Psoas muscle (tissue), 8 donors: Measurements from ENCODE around the gene ELOVL7. TPM values are rescaled to one million over a fixed set of nuclear protein-coding genes. Genes with fewer than 3 reads are reported as not detected.
"Not testable (repeated sequence)": the region's sequence is repeated elsewhere in the genome, so short reads cannot be mapped to it uniquely, and the experiment has no call there.

Experiments used
- ATAC-seq, 4 donors: fragments of 200-7000 bp; cut with Tn5 transposase; one replicate each; pipeline ENCODE4 v1.9.1; 2020; ENCODE audit warnings: moderate library complexity in 3 of 4, mild to moderate bottlenecking in 2 of 4
- DNase-seq, 2 donors: peaks; one replicate each; pipeline ENCODE4 v3.0.0-alpha.2; 2020
- H3K27ac ChIP-seq: fragments of 200-600 bp; one replicate; pipeline ENCODE4 v1.8.0; 2022
- H3K27me3 ChIP-seq, 3 donors: fragments of 200-600 bp in 1 of 3; one replicate each; pipeline versions ENCODE4 v1.6.1 to v1.8.0; 2013 to 2022; ENCODE audit warnings: low read length in 2 of 3, mild to moderate bottlenecking in 2 of 3, moderate library complexity in 1 of 3; ENCODE audit not compliant: insufficient read depth in 3 of 3
- H3K36me3 ChIP-seq, 2 donors: fragments of 200-600 bp in 1 of 2; one replicate each; pipeline versions ENCODE4 v1.6.1 to v1.8.0; 2013 to 2022; ENCODE audit warnings: low read depth in 1 of 2, mild to moderate bottlenecking in 1 of 2, moderate library complexity in 1 of 2; ENCODE audit not compliant: insufficient read depth in 1 of 2
- H3K4me1 ChIP-seq: fragments of 200-600 bp; one replicate; pipeline ENCODE4 v1.8.0; 2022
- H3K4me3 ChIP-seq: fragments of 200-600 bp; one replicate; pipeline ENCODE4 v1.8.0; 2022; ENCODE audit warnings: mild to moderate bottlenecking
- H3K9me3 ChIP-seq: fragments of 200-600 bp; one replicate; pipeline ENCODE4 v1.8.0; 2022
- CTCF ChIP-seq: fragments of 200-600 bp; IDR thresholded peaks from one replicate; pipeline ENCODE4 v1.8.0; 2022; ENCODE audit warnings: antibody characterized with exemption
- WGBS, 3 donors: extraction: QIAGEN DNeasy Blood & Tissue Kit; methylation state at CpG; one replicate each; pipeline versions ENCODE4 v1.1.6 to v1.1.7; 2013; 5-methylcytosine and 5-hydroxymethylcytosine counted together
- intact Hi-C, 2 donors: fragments of 100-400 bp; cut with DNase I; formaldehyde crosslinking; loops; one replicate each; pipeline versions ENCODE4 v1.11.0 to v1.14.2; 2022
- polyA plus RNA-seq, 3 donors: library from polyadenylated mRNA; stranded (reverse); fragments of 200-250 nt; gene quantifications; one replicate each; pipeline ENCODE4 v1.2.3, GENCODE V29; 2013
- total RNA-seq, 4 donors: library from RNA; stranded (reverse); fragmentation: NEBNext Ultra II Directional in 2 of 4; extraction: Animal tissue kit (Norgen Biotek cat#: 25700) in 2 of 4; gene quantifications; one replicate each; pipeline versions ENCODE4 v1.2.1 to v1.2.4, GENCODE V29; 2021 to 2023
- donor health status: healthy with polysubstance abuse.
- donor health status: DM: no; HTN: no; CAD: no; lungs with moderate emphysema.
- donor health status: Bipolar disorder and iron deficiency.
- donor health status: healthy.
- donor health status: DM: yes; HTN: yes; CAD: no.
- donor health status: DM: no; HTN: no; CAD: no.
- donor health status: DM: no; HTN: no; CAD: no.
- donor health status: DM: yes; HTN: yes; CAD: no.

Gene ELOVL7
- total and polyA plus RNA-seq, 7 donors = 0.10 to 0.79 (median 0.21) TPM

GRCh38 chr5:60822285-60822556, 21.8 kb downstream of the ELOVL7 start:
- 85 to 90% (median 88%) methylated on average over 2 of the region's 2 CpGs for WGBS, 3 donors
- Histone ChIP-seq H3K4me3 (no peak overlapping the region), H3K36me3 (no peaks in the 10 kb centered on the region), H3K27ac (no peak overlapping the region), H3K27me3 (no peaks in the 10 kb centered on the region), H3K9me3 (no peaks in the 10 kb centered on the region), H3K4me1 (no peaks in the 10 kb centered on the region)
- no peak for TF ChIP-seq CTCF
- DNase-seq (no peak), ATAC-seq (no peak)
- intact Hi-C loops = no loop called here

DNA sequence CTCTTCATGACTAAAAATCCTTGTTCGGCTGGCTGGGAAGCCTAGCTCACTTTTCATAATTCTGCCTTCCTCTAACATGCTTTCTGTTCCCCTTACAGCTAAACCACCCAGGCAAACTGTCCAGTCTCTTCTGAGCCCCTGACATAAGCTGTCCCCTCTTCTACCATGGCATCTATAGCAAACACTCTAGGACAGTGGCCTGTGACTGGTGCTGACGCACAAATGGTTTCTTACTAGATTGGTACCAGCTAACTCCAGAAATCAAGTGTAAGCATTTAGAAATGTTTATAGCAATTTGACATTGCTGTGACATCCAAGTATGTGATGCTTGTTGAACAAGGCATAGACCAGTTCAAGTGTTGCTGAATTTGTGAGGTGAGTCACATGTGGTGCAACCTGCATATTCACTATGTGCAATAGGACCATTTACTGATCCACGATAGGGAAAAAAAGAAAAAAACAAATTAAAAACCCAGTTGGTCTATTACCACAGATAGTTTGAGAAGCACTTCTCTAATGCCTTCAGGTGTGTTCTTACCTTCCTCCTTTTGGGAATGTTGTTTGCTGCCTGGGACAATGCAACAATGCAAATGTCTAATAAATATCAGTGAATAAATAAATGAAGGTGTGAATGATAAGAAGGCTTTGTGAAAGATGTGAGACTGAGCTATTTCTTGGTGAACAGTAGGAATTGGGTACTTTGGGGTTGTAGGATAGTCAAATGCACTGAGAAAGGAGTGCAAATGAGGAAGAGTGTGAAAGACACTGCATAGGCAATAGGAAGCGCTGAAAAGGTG, 22.4 kb downstream of the ELOVL7 start:
- H3K4me1 ChIP-seq = no peaks in the 10 kb centered on the region
- H3K27ac ChIP-seq = no peak overlapping the region
- H3K4me3 ChIP-seq = no peak overlapping the region
- DNase-seq = no peak
- no peaks in the 10 kb centered on the region for H3K27me3 ChIP-seq
- H3K36me3 ChIP-seq = no peaks in the 10 kb centered on the region
- intact Hi-C loops = no loop called here
- ATAC-seq = no peak
- WGBS, 3 donors = 90 to 95% (median 94%) methylated on average over 4 of the region's 4 CpGs
- no peak for TF ChIP-seq CTCF
- H3K9me3 ChIP-seq = no peaks in the 10 kb centered on the region

GRCh38 chr5:60820593-60821487, 23.2 kb downstream of the ELOVL7 start:
- no peak overlapping the region for H3K4me3 ChIP-seq
- no peaks in the 10 kb centered on the region for H3K36me3 ChIP-seq
- no peak for TF ChIP-seq CTCF
- H3K4me1 ChIP-seq = no peaks in the 10 kb centered on the region
- no peak overlapping the region for H3K27ac ChIP-seq
- no peak for DNase-seq
- intact Hi-C loops = no loop called here
- 72 to 85% (median 79%) methylated on average over 9 of the region's 9 CpGs for WGBS, 3 donors
- no peaks in the 10 kb centered on the region for H3K27me3 ChIP-seq
- ATAC-seq = no peak
- H3K9me3 ChIP-seq = no peaks in the 10 kb centered on the region

DNA sequence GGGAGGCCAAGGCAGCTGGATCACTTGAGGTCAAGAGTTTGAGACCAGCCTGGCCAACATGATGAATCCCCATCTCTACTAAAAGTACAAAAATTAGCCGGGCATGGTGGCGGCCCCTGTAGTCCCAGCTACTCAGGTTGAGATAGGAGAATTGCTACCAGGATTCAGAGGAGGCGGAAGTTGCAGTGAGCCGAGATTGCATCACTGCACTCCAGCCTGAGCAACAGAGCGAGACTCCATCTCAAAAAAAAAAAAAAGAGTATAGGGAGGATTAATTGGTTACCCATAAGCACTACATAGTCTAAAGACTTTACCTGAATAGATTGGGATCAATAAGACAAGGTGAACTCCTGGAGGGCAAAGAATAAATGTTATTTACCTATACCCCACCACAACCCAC, 27.9 kb downstream of the ELOVL7 start:
- ATAC-seq, H3K9me3 ChIP-seq, H3K36me3 ChIP-seq, H3K27ac ChIP-seq, intact Hi-C loops, H3K27me3 ChIP-seq, H3K4me3 ChIP-seq, H3K4me1 ChIP-seq, DNase-seq: not testable (repeated sequence)
- WGBS, 3 donors = 93 to 95% (median 95%) methylated on average over 5 of the region's 5 CpGs

DNA sequence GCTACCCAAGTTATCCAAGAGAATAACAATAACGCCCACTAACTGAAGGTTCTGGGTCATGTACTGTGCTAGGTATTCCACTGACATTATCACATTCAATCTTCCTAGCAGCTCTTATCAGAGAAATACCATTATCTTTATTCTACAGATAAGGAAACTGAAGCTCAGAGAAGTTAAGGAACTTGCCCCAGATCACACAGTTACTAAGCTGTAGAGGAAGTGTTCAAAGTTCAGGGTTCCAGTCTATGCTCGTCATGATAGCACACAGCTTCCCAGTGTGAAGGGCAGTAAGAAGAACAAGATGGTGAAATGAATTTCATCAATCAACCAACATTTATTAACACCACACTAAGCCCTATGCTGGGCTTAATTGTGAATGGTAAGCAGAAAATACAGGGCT, 29.6 kb downstream of the ELOVL7 start:
- Histone ChIP-seq H3K4me3 (no peak overlapping the region), H3K36me3 (no peaks in the 10 kb centered on the region), H3K4me1 (no peaks in the 10 kb centered on the region), H3K9me3 (no peaks in the 10 kb centered on the region), H3K27ac (no peak overlapping the region), H3K27me3 (no peaks in the 10 kb centered on the region)
- TF ChIP-seq CTCF = no peak
- WGBS, 3 donors = 84 to 88% (median 86%) methylated on average over 2 of the region's 2 CpGs
- DNase-seq (no peak), ATAC-seq (no peak)
- intact Hi-C loops = no loop called here
